ENCODE measurements around the gene NOS1AP. TPM values are rescaled to one million over a fixed set of nuclear protein-coding genes. Genes with fewer than 3 reads are reported as not detected.

The NOS1AP gene
- total RNA-seq, 1 donor, result 0.43 TPM

- H3K4me3 ChIP-seq (ENCODE audit: low read depth, low read length), result no peak overlapping the region
- no peak for TF ChIP-seq CTCF (IDR thresholded peaks at IDR 0.05; ENCODE audit: insufficient read depth, low read depth, low read length)
- no peak for DNase-seq (ENCODE audit: low read depth)
These were observed 44.0 kb upstream of the NOS1AP start for GRCh38 chr1:162025541-162025940.

GRCh38 chr1:162026881-162027280, 42.6 kb upstream of the NOS1AP start:
- peak; percentile 51 for DNase-seq (ENCODE audit: low read depth)
- H3K4me3 ChIP-seq (ENCODE audit: low read depth, low read length), result no peak overlapping the region
- no peak for TF ChIP-seq CTCF (IDR thresholded peaks at IDR 0.05; ENCODE audit: insufficient read depth, low read depth, low read length)

GRCh38 chr1:162028726-162029125, 40.8 kb upstream of the NOS1AP start:
- H3K4me3 ChIP-seq (ENCODE audit: low read depth, low read length), result no peak overlapping the region
- no peak for DNase-seq (ENCODE audit: low read depth)
- no peak for TF ChIP-seq CTCF (IDR thresholded peaks at IDR 0.05; ENCODE audit: insufficient read depth, low read depth, low read length)

GRCh38 chr1:162029157-162029556, 40.3 kb upstream of the NOS1AP start:
- no peak overlapping the region for H3K4me3 ChIP-seq (ENCODE audit: low read depth, low read length)
- TF ChIP-seq CTCF (IDR thresholded peaks at IDR 0.05; ENCODE audit: insufficient read depth, low read depth, low read length), result no peak
- no peak for DNase-seq (ENCODE audit: low read depth)

GRCh38 chr1:162030759-162031280, 38.7 kb upstream of the NOS1AP start:
- no peak overlapping the region for H3K4me3 ChIP-seq (ENCODE audit: low read depth, low read length)
- TF ChIP-seq CTCF (IDR thresholded peaks at IDR 0.05; ENCODE audit: insufficient read depth, low read depth, low read length), result no peak
- DNase-seq (ENCODE audit: low read depth), result no peak

- no peak for DNase-seq (ENCODE audit: low read depth)
- no peak for TF ChIP-seq CTCF (IDR thresholded peaks at IDR 0.05; ENCODE audit: insufficient read depth, low read depth, low read length)
These were observed 36.1 kb upstream of the NOS1AP start for GRCh38 chr1:162033428-162033827.

DNA sequence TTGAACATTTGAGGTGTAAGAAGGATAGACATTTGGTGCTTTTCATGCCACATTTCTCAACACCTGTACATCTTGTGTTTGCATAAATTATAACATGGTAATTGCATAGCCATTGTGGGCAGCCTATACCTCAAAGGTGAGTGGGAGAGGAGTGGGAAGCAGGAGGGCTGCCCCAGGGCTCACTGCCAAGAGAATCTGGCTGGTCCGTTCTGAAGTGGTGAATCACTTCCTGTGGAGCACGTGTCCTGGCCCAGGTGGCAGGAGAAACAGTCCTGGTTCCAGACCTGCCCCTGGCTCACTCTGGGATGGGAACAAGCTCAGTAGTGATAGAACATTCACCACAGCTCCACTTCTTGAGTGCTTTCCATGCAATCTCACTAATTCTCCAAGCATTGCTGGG, 34.2 kb upstream of the NOS1AP start:
- DNase-seq (ENCODE audit: low read depth), result peak; percentile 19
- no peak overlapping the region for H3K4me3 ChIP-seq (ENCODE audit: low read depth, low read length)
- TF ChIP-seq CTCF (IDR thresholded peaks at IDR 0.05; ENCODE audit: insufficient read depth, low read depth, low read length), result no peak

More at GRCh38 chr1:162033428-162033827, 36.1 kb upstream of the NOS1AP start:
- no peak overlapping the region for H3K4me3 ChIP-seq (ENCODE audit: low read depth, low read length)
